Thyroid gland (tissue), 4 donors: ENCODE data around the gene MEST.

Source experiments
- CTCF ChIP-seq, 6 experiments: fragments of 200-600 bp in 3 of 6; fragments of 450-650 bp in 3 of 6; sonication (generic) in 3 of 6; IDR thresholded peaks; one replicate each; pipeline ENCODE4 v1.5.1; 2016 to 2019; ENCODE audit warnings: antibody characterized with exemption in 6 of 6, mild to moderate bottlenecking in 2 of 6, inconsistent platforms in 1 of 6, moderate library complexity in 1 of 6
- POLR2A ChIP-seq, 2 donors: fragments of 450-650 bp; IDR thresholded peaks; one replicate each; pipeline ENCODE4 v1.6.1; 2017; ENCODE audit warnings: antibody characterized with exemption in 2 of 2, mild to moderate bottlenecking in 2 of 2, moderate library complexity in 1 of 2

- TF ChIP-seq CTCF (IDR thresholded peaks at IDR 0.05) (no peak), POLR2A (IDR thresholded peaks at IDR 0.05) (no peak)
Observed at GRCh38 chr7:130486954-130487436, 4.9 kb upstream of the MEST start.
